ENCODE data around the gene CATSPERB.

DNA sequence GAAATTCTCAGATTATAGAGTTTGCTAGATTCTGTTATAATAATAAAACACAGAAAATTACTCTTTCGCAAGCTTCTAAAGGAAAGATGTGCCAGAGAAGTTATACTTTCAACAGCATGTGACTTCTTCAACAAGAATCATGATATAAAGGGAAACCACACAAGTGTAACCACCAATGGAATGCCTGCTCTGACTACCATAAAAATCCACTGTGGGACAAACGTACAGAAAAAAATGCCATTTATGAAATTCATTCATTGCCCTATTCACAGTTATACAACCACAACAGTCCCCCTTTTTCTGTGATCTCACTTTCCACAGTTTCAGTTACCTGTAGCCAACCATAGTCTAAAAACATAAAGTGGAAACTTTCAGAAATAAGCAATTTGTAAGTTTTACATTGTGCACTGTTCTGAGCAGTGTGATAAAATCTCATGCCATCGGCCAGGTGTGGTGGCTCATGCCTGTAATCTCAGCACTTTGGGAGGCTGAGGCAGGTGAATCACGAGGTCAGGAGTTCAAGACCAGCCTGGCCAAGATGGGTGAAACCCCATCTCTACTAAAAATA is 3.2 kb downstream of the CATSPERB start:
- TF ChIP-seq POLR2A (IDR thresholded peaks at IDR 0.05) = no peak
- TF ChIP-seq, protein P1, sequence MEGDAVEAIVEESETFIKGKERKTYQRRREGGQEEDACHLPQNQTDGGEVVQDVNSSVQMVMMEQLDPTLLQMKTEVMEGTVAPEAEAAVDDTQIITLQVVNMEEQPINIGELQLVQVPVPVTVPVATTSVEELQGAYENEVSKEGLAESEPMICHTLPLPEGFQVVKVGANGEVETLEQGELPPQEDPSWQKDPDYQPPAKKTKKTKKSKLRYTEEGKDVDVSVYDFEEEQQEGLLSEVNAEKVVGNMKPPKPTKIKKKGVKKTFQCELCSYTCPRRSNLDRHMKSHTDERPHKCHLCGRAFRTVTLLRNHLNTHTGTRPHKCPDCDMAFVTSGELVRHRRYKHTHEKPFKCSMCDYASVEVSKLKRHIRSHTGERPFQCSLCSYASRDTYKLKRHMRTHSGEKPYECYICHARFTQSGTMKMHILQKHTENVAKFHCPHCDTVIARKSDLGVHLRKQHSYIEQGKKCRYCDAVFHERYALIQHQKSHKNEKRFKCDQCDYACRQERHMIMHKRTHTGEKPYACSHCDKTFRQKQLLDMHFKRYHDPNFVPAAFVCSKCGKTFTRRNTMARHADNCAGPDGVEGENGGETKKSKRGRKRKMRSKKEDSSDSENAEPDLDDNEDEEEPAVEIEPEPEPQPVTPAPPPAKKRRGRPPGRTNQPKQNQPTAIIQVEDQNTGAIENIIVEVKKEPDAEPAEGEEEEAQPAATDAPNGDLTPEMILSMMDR (IDR thresholded peaks at IDR 0.05) = no peak
